HuH-7 (cell line): ENCODE results near the gene CHD2.

Source experiments
- DNase-seq: peaks from one replicate; pipeline ENCODE4 v3.0.0; 2011; ENCODE audit warnings: low spot score

Gene CHD2

GRCh38 chr15:92962914-92963313, 62.8 kb downstream of the CHD2 start:
- no peak for DNase-seq

- DNase-seq: no peak
Observed at GRCh38 chr15:92963794-92964193, 63.7 kb downstream of the CHD2 start.

DNA sequence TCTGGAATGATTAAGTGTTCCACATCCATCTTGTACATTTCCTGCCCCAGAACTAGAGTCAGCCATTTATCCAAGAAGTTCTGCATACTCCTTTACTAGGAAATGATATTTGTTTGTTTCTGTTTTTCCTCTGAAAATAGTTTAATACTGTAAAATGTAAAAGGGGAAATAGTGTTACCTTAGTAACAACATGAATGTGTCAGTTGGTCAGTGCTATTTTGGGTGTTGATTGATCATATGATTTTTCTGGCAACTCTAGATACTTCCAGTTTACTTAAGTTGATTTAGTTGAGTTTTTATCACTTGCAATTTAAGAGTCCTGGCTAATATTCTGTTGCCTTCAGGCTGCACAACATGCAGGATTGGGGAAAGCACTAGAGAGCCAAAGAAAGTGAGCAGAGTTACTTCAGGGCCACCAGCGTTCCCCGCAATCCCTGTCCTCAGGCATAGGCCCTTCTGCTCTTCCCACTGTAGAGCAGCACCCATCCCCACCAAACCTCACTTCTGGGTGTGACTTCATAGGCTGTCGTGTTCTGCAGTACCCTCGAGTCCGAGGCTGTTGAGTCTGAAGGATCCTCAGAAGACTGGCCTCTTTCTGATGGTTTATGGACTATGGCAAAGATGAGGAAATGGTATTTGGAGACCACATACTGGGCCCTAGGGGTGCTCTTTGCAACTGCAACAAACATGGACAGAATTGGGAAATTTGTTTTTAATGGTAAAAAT, 69.0 kb downstream of the CHD2 start:
- no peak for DNase-seq

DNA sequence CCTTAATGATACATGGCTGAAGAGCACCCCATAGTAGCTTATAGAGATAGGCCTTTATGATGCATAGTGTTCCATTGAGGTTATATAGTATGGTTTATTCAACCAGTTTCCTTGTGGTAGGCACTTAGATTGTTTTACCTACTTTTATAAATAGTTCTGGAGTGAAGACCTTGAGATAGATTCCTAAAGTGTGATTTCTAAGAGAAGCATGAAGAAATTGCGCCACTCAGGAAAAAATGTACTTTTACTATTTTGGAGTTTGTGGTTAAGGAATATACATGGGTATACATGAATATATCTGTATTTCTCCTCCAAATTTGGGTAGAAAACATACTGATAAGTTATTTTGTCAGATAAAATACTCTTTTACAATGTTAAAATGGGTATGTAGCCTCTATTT, 70.5 kb downstream of the CHD2 start:
- DNase-seq: no peak

- DNase-seq: no peak
Observed at GRCh38 chr15:92971081-92971480, 71.0 kb downstream of the CHD2 start.

DNA sequence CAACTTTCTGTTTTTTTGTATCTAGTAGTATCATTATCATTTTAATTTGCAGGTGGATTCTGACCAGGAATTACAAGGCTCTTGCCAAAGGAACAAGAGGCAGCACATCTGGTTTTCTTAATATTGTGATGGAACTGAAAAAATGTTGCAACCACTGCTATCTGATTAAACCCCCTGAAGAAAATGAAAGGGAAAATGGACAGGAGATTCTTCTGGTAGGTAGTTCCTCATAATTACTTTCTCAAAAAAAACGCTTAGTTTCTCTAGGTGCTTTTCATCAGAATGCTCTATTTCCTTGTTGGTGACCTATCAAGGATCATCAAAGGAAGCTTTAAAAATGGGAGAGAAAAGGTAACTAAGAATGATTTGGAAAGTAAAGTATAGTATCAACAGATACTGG, 71.6 kb downstream of the CHD2 start:
- no peak for DNase-seq

DNA sequence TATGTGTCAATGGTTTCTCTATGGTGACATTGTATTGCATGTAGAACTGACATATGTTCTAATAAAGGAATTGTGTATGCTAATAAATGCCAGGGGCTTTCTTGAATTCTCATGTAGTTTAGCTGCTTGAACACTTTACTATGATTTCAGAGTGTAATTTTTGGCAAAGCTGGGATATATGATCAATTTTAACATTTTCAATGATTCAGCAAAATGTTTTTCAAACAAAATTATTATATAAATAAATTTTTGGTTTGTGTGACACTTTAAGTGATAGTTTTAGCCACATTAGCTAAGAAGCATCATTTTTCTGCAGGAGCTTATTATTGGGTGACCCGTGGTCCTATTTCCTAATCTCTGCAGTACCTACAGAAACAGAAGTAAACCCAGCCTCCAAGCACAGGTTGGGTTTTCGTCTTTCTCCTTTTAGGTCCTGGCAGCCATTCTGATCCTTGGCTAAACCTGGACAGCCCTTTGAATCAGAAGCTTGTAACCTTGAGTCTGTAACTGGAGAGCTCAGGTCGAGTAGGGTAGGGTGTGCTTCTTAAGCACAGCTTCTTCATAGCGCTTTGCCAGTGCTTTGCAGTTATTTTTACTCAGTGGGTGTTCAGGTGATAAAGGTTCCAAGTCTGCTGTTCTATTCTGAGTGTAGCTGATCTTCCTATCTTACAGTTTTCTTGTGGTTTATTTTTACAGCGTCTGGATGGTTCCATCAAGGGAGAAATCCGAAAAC, 74.2 kb downstream of the CHD2 start:
- DNase-seq: no peak

- no peak for DNase-seq
Observed at GRCh38 chr15:92979011-92979701, 79.0 kb downstream of the CHD2 start.

GRCh38 chr15:92981333-92981732, 81.2 kb downstream of the CHD2 start:
- DNase-seq: no peak

- DNase-seq: no peak
Observed at GRCh38 chr15:92984161-92984560, 84.0 kb downstream of the CHD2 start.

DNA sequence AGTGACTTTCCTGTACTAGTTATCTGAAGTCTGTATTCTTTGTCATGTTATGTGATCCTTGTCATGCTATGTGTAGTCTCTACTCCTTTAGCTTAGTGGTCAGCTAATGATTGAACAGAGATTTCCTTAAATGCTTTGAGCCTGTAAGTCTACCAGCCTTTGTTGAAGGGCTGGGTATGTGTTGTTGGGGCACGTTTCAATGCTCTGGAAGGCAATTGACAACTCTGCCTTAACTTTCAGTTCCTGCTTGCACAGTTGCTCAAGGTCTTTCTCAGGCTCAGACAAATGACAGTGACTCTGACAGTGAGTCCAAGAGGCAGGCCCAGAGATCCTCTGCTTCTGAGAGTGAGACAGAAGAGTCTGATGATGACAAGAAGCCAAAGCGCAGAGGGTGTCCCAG, 89.3 kb downstream of the CHD2 start:
- no peak for DNase-seq

GRCh38 chr15:92990031-92990430, 89.9 kb downstream of the CHD2 start:
- no peak for DNase-seq

DNA sequence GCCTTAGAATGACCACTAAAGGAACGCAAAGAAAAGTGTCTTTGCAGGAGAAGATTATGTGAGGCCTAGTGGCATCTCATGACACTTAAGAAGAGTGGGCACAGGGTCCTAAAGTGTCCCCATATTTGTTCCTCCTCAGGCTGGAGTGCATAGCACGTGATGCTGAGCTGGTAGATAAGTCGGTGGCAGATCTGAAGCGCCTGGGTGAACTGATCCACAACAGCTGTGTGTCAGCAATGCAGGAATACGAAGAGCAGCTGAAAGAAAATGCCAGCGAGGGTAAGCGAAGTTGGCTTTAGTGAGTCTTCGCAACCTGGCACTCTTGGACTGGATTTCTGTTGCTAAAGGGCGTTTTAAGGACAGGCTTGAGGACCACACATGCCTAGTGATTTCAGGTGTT, 92.6 kb downstream of the CHD2 start:
- no peak for DNase-seq

DNA sequence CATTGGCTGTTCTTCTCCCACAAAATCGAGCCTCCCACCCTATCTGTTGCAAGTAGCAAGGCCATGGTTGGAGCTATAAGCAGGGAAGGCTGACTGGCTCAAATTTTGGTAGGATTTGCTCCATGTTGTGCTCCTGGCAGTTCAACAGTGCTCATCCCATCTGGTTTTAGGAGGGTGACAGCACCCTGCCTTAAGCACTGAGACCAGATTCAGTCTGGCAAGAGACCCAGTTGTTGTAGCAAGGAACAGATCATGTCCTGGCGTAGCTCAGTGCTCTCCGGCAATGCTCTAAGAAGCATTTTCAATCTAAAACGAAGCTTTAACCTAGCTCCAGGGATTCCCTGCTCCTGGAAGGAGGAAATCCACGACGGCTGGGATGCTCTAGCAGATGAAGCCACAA, 97.7 kb downstream of the CHD2 start:
- DNase-seq: no peak

DNA sequence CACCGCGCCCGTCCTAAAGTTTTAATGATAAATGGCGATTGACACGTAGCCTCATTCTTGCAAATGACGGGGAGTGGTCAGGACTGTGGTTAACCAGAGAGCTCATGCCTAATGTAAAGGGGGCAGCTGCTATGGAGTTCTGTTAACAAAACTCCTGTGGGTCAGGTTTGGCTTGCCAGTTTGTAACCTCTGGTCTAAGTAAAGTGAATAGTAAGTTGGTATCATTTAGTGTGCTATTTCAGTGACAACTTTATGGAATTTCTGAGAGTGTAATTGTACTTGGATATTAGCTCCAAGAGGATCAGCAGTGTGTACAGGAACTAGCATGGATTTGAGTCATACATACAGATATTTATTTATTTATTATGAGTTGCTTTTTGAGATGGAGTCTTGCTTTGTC, 101.0 kb downstream of the CHD2 start:
- no peak for DNase-seq

DNA sequence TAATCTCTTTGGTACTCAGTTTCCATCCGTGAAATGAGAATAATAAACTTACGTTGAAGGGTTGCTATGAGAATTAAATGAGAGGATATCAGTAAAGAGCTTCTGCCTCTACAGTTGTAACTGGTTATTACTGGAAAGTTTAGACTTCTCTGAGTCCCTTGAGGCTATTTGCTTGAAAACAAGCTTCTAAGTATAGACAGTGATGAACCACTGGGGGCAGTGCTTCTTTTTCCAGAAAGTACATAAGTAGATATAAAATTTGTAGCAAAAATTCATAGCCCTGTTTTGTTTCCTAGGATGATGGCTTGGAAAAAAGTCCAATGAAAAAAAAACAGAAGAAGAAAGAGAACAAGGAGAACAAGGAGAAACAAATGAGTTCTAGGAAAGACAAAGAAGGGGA, 101.8 kb downstream of the CHD2 start:
- DNase-seq: no peak

- no peak for DNase-seq
Observed at GRCh38 chr15:93005133-93005532, 105.0 kb downstream of the CHD2 start.

DNA sequence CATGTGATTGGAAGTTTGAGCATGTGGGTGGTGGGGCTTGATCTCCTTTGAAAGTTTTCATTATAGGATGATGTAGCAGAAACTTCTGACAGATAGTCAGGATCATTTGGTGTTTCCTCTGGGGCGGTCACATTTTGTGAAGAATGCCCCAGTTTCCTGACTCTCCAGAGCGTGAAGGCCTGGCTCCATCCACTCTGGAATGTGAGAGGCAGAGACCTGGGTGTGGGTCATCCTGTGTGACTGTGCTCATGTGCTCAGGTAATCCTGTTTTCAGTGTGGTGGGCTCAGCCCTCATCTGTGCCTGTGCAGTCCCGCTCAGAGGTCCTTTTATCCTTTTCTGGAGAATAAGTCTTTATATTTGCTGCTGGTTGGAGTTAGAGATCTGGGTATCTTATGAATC, 107.9 kb downstream of the CHD2 start:
- DNase-seq: no peak

- DNase-seq: no peak
Observed at GRCh38 chr15:93012786-93013185, 112.7 kb downstream of the CHD2 start.

DNA sequence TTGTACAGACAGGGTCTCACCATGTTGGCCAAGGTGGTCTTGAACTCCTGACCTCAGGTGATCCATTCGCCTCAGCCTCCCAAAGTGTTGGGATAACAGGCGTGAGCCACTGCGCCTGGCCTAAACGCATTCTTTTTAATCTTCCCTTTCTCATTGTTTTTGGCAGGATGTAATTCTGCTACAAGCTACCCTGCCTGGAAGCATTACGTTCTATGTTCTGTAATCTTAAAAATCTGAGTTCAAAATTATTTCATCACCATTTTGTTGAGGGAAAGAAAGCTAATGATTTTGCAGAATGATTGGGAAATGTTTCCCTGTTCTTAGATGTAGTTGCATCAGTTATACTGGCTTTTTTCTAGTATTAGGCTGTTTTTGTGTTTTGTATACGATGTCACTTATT, 117.4 kb downstream of the CHD2 start:
- no peak for DNase-seq

DNA sequence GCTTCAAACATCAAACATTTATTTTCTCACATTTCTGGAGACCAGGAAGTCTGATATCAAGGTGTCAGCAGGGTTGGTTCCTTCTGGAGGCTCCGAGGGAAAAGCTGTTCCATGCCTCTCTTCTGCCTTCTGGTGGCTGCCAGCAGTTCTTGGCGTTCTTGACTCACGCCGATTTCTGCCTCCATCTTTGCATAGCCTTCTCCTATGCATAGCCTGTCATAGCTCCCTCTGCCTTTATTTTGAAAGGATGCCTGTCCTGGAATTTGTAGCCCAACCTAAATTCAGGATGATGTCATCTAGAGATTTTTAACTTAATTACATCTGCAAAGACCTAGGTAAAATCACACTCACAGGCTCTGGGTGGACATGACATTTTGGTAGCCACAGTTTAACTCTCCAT, 118.5 kb downstream of the CHD2 start:
- DNase-seq: no peak

- no peak for DNase-seq
Observed at GRCh38 chr15:93019090-93019489, 119.0 kb downstream of the CHD2 start.

DNA sequence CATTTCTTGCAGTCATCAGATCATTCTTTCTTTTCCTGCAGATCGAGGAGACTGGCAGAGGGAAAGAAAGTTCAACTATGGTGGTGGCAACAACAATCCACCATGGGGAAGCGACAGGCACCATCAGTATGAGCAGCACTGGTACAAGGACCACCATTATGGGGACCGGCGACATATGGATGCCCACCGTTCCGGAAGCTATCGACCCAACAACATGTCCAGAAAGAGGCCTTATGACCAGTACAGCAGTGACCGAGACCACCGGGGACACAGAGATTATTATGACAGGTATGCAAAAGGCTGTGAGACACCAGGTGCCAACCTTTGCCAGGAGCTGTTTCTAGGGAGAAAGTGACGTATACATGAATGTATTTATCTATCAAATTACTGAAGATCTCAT, 119.8 kb downstream of the CHD2 start:
- DNase-seq: no peak
